Right renal pelvis (tissue), 4 donors: ENCODE data around the gene SDR39U1. TPM values are rescaled to one million over a fixed set of nuclear protein-coding genes. Genes with fewer than 3 reads are reported as not detected.

Experiments used
- DNase-seq, 4 donors: peaks; one replicate each; pipeline ENCODE4 v3.0.0-alpha.2; 2013; ENCODE audit warnings: low read depth in 4 of 4, low spot score in 3 of 4, missing footprints in 1 of 4
- polyA plus RNA-seq, 4 donors: library from polyadenylated mRNA; unstranded; fragments of 120-200 nt; gene quantifications; one replicate each; pipeline ENCODE4 v1.2.1, GENCODE V29; 2013; ENCODE audit not compliant: insufficient read length in 4 of 4

Gene SDR39U1
- polyA plus RNA-seq, 4 donors, result 57.0 to 84.9 (median 63.0) TPM

GRCh38 chr14:24414077-24414476 is 28.5 kb downstream of the SDR39U1 start:
- DNase-seq, result no peak

GRCh38 chr14:24411443-24412389 is 30.9 kb downstream of the SDR39U1 start:
- no peak for DNase-seq

- no peak for DNase-seq
These were observed 32.6 kb downstream of the SDR39U1 start for GRCh38 chr14:24409956-24410355.

- DNase-seq, result no peak
These were observed 33.4 kb downstream of the SDR39U1 start for GRCh38 chr14:24409192-24409591.

GRCh38 chr14:24408764-24409163 is 33.8 kb downstream of the SDR39U1 start:
- no peak for DNase-seq

GRCh38 chr14:24407608-24408325 is 34.8 kb downstream of the SDR39U1 start:
- no peak for DNase-seq

GRCh38 chr14:24406416-24406815 is 36.2 kb downstream of the SDR39U1 start:
- no peak for DNase-seq

- DNase-seq, result no peak
These were observed 37.8 kb downstream of the SDR39U1 start for GRCh38 chr14:24404814-24405213.

- DNase-seq, result no peak
These were observed 39.1 kb downstream of the SDR39U1 start for GRCh38 chr14:24403294-24403998.

GRCh38 chr14:24401810-24402702 is 40.5 kb downstream of the SDR39U1 start:
- no peak for DNase-seq

GRCh38 chr14:24399999-24400718 is 42.4 kb downstream of the SDR39U1 start:
- DNase-seq, result no peak

GRCh38 chr14:24399447-24399822 is 43.1 kb downstream of the SDR39U1 start:
- no peak for DNase-seq

- peak in 3 of 4 donors; percentile 62 to 71 (median 70) for DNase-seq
These were observed 43.7 kb downstream of the SDR39U1 start, which contains the start of gene NYNRIN for GRCh38 chr14:24398653-24399446. NYNRIN (plus strand) TSS chr14:24399003; CDS start chr14:24399247, 244 bp downstream.

- DNase-seq, result peak; percentile 68 to 78 (median 75)
These were observed 44.3 kb downstream of the SDR39U1 start for GRCh38 chr14:24398293-24398652.

- no peak for DNase-seq
These were observed 44.8 kb downstream of the SDR39U1 start for GRCh38 chr14:24397639-24398292.

- DNase-seq, result no peak
These were observed 46.7 kb downstream of the SDR39U1 start for GRCh38 chr14:24395609-24396582.

- no peak for DNase-seq
These were observed 48.3 kb downstream of the SDR39U1 start for GRCh38 chr14:24394275-24394674.
